ENCODE measurements around the gene SRPK1. TPM values are rescaled to one million over a fixed set of nuclear protein-coding genes. Genes with fewer than 3 reads are reported as not detected.

SRPK1 gene
- total and polyA plus RNA-seq, 10 of the 15 experiments (the other 5 are each of a cell fraction or from before 2014, with no cell fraction given): 47.4 to 112 (median 85.8) TPM

DNA sequence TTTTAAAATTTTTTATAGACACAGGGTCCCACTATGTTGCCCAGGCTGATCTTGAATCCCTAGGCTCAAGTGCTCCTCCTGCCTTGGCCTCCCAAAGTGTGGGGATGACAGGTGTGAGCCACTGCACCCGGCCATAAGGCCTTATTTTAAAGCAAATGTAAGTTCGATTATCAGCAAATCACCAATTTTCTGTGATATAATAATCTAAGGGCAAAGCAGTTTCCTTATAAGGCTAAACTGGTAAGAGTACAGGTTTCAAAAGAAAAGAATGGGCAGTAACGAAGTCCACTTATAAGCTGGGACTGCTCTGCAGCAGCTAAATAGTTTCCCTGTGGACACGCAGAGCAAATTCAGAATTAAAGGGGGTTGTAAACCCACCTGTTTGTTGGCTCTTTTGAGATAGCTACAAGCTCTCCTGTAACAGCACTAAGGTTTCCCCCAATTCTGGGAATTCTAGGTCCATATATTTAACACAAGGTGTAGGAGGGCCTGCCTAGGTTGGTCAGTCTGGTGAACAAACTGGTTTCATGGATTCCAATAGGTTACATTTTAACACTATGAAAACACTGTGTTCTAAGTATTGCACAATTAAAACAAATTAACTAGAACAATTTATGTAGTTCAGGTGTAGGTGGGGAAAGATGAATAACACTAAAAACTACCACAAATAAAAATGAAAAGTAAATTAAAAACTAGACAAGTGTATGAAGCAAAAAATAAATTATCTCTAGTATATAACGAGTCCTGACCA is 89.5 kb downstream of the SRPK1 start:
- CTCF ChIA-PET: no interaction called here
- no peak overlapping the region for H2AFZ ChIP-seq (ENCODE audit: control insufficient read depth, low read depth, low read length)
- no TSS peak for BruUV-seq (replicated peaks)
- no peak overlapping the region for H3K9ac ChIP-seq (ENCODE audit: control insufficient read depth, insufficient read depth, low read length)
- intact Hi-C loops (cut with micrococcal nuclease; ENCODE audit: unreplicated experiment) (no loop called here), in situ Hi-C loops (cut with MboI) (no loop called here)
- no peaks in the 10 kb centered on the region for H3K9me3 ChIP-seq (replicated peaks; ENCODE audit: control insufficient read depth, insufficient read depth, low read length)
- POLR2A ChIA-PET: no interaction called here
- RAD21 ChIA-PET (ENCODE audit: unreplicated experiment): no interaction called here
- DNase-seq (ENCODE audit: low read depth, low spot score): no peak
- no peak overlapping the region for H3K4me2 ChIP-seq (ENCODE audit: control insufficient read depth, insufficient read depth)
- WGBS (ENCODE audit: insufficient coverage, insufficient replicate concordance, low lambda C conversion rate, missing lambda C conversion rate): 86% methylated on average over 5 of the region's 5 CpGs
- no peaks in the 10 kb centered on the region for H4K20me1 ChIP-seq (ENCODE audit: control insufficient read depth, insufficient read depth)
- ATAC-seq: no peak
- SMC1A ChIA-PET (ENCODE audit: uncharacterized antibody, unreplicated experiment): no interaction called here
- no peaks in the 10 kb centered on the region for H3K79me2 ChIP-seq (ENCODE audit: control insufficient read depth, insufficient read depth, low read length)
- H3K36me3 ChIP-seq (ENCODE audit: control insufficient read depth in 2 of 2, insufficient read depth in 2 of 2, low read length in 1 of 2): peaks cover 6 to 19% of the 10 kb centered on the region in 2 experiments
- H3K27me3 ChIP-seq (replicated peaks in 1 of 2; ENCODE audit: control insufficient read depth in 2 of 2, insufficient read depth in 2 of 2, low read length in 1 of 2): no peaks in the 10 kb centered on the region
- no peak for FAIRE-seq
- H3K27ac ChIP-seq (ENCODE audit: control insufficient read depth, insufficient read depth): no peak overlapping the region
- H3K4me1 ChIP-seq (ENCODE audit: control insufficient read depth, insufficient read depth, low read length): no peaks in the 10 kb centered on the region
- H3K4me3 ChIP-seq: no peak overlapping the region
- TF ChIP-seq MLLT1 (IDR thresholded peaks at IDR 0.05) (no peak), IRF5 (IDR thresholded peaks at IDR 0.05; ENCODE audit: borderline replicate concordance) (no peak), REST (IDR thresholded peaks at IDR 0.05; ENCODE audit: low read depth, low read length) (no peak), LARP7 (IDR thresholded peaks at IDR 0.05) (no peak), E2F8 (IDR thresholded peaks at IDR 0.05; ENCODE audit: low read depth, partially characterized antibody) (no peak), ETV6 (conservative IDR thresholded peaks at IDR 0.05 in 1 of 2, IDR thresholded peaks at IDR 0.05 in 1 of 2; ENCODE audit: borderline replicate concordance in 1 of 2, low read depth in 1 of 2) (no peak), MTA3 (IDR thresholded peaks at IDR 0.05; ENCODE audit: borderline replicate concordance, low read length) (no peak), RELA (IDR thresholded peaks at IDR 0.05; ENCODE audit: borderline replicate concordance, partially characterized antibody) (no peak), NR2C1 (IDR thresholded peaks at IDR 0.05) (no peak)
